Adipocyte (in vitro differentiated cells): Measurements from ENCODE around the gene RNU7-1.
A peak's percentile ranks its signal among the peaks of the same experiment; 100 is the strongest.

ENCODE experiments used
- DNase-seq: peaks from one replicate; pipeline ENCODE4 v3.0.0-alpha.2; 2015; ENCODE audit warnings: low read depth
- H3K27me3 ChIP-seq: replicated peaks from 2 replicates; pipeline ENCODE4 v1.7.0; 2013; ENCODE audit warnings: mild to moderate bottlenecking, low read length, moderate library complexity; ENCODE audit not compliant: control insufficient read depth, insufficient read depth
- H3K36me3 ChIP-seq: 2 replicates; pipeline ENCODE4 v1.7.0; 2013; ENCODE audit warnings: low read length, mild to moderate bottlenecking, moderate library complexity; ENCODE audit not compliant: control insufficient read depth, insufficient read depth, severe bottlenecking
- H3K4me1 ChIP-seq: 2 replicates; pipeline ENCODE4 v1.7.0; 2013; ENCODE audit warnings: mild to moderate bottlenecking, low read length, moderate library complexity; ENCODE audit not compliant: control insufficient read depth, insufficient read depth
- H3K4me3 ChIP-seq: 2 replicates; pipeline ENCODE4 v1.7.0; 2013; ENCODE audit warnings: mild to moderate bottlenecking, low read length, moderate library complexity
- H3K9ac ChIP-seq: 2 replicates; pipeline ENCODE4 v1.7.0; 2013; ENCODE audit warnings: mild to moderate bottlenecking, low read length, moderate library complexity
- H3K9me3 ChIP-seq: 2 replicates; pipeline ENCODE4 v1.7.0; 2013; ENCODE audit warnings: mild to moderate bottlenecking, low read length, moderate library complexity; ENCODE audit not compliant: control insufficient read depth

RNU7-1 gene

DNA sequence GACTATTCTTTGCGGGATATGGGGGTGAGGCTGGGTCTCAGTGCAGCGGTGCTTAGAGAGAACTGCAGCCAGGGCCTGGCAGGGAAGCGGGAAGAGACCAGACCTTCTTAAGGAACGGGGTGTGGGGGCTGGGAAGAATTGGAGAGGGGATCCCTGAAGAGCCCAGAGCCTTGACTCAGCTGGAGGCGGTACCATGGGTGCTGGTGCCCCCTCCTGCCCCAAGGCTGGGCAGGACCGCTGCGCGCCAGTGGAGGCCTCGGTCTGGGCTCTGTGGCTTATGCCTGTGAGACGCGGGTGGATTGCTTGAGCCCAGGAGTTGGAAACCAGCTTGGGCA is 1.3 kb upstream of the RNU7-1 start:
- Histone ChIP-seq H3K9me3 (no peaks in the 10 kb centered on the region), H3K36me3 (peaks cover 23% of the 10 kb centered on the region), H3K27me3 (no peaks in the 10 kb centered on the region), H3K4me3 (no peak overlapping the region), H3K9ac (peak overlapping the region; percentile 94), H3K4me1 (peaks cover 33% of the 10 kb centered on the region)
- DNase-seq, result no peak

DNA sequence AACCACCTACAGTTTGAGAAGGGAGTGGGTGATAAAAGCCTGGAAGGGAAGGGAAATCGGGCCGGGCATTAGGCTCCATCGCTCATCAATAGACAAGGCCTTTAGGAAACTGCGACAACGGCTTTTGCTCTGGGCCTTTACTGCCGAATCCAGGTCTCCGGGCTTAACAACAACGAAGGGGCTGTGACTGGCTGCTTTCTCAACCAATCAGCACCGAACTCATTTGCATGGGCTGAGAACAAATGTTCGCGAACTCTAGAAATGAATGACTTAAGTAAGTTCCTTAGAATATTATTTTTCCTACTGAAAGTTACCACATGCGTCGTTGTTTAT is 261 bp upstream of the RNU7-1 start:
- H3K9me3 ChIP-seq, result no peaks in the 10 kb centered on the region
- H3K36me3 ChIP-seq, result peaks cover 23% of the 10 kb centered on the region
- peak; percentile 95 for DNase-seq
- peak overlapping the region; percentile 86 for H3K4me3 ChIP-seq
- peaks cover 27% of the 10 kb centered on the region for H3K4me1 ChIP-seq
- H3K9ac ChIP-seq, result peak overlapping the region; percentile 94
- H3K27me3 ChIP-seq, result no peaks in the 10 kb centered on the region

DNA sequence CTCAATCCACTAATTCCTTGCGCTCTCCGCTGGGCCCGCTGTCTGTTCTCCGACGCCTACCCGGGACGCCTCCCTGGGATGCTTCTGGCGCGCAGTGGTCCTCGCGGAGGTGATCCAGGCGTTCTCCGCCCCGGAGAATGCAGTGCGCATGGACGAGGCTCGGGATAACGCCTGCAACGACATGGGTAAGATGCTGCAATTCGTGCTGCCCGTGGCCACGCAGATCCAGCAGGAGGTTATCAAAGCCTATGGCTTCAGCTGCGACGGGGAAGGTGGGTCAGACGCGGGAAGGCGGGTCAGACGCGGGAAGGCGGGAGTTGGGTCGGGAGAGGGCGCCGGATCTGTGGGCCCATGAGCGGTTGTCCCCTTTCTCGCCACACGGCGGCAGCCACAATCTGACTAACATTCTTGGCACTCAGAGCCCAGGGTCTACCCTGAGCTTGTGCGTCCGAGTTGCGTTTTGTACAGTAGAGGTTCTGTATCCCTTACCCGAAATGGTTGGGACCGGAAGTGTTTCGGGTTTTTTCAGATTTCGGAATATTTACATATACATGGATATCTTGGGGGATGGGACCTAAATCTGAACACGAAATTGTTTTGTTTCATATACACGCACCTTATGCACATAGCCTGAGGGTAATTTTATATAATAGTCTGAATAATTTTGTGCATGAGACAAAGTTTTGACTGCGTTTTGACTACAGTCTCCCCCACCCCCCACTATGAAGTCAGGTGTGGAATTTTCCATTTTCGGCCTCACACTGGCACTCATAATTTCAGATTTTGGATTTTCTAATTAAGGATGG is 968 bp downstream of the RNU7-1 start:
- Histone ChIP-seq H3K4me1 (peaks cover 21% of the 10 kb centered on the region), H3K27me3 (no peaks in the 10 kb centered on the region), H3K4me3 (peak overlapping the region; percentile 86), H3K9me3 (no peaks in the 10 kb centered on the region), H3K9ac (peak overlapping the region; percentile 94), H3K36me3 (peaks cover 18% of the 10 kb centered on the region)
- peak; percentile 98 for DNase-seq

DNA sequence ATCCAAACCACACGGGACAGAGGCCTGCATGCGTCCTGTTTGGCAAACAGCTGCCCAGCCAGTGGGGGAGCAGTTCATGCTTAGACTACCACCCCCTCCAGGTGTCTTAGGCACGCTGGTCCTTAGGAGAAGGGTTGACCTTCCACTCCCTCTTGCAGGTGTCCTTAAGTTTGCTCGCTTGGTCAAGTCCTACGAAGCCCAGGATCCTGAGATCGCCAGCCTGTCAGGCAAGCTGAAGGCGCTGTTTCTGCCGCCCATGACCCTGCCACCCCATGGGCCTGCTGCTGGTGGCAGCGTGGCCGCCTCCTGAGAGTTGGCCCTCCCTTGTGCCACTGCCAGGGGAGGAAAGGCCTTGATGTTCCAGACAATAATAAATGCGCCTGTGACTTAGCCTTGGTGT is 2.0 kb downstream of the RNU7-1 start:
- H3K4me3 ChIP-seq, result no peak overlapping the region
- H3K9me3 ChIP-seq, result no peaks in the 10 kb centered on the region
- H3K9ac ChIP-seq, result no peak overlapping the region
- no peaks in the 10 kb centered on the region for H3K27me3 ChIP-seq
- H3K4me1 ChIP-seq, result peaks cover 21% of the 10 kb centered on the region
- no peak for DNase-seq
- H3K36me3 ChIP-seq, result peaks cover 11% of the 10 kb centered on the region

DNA sequence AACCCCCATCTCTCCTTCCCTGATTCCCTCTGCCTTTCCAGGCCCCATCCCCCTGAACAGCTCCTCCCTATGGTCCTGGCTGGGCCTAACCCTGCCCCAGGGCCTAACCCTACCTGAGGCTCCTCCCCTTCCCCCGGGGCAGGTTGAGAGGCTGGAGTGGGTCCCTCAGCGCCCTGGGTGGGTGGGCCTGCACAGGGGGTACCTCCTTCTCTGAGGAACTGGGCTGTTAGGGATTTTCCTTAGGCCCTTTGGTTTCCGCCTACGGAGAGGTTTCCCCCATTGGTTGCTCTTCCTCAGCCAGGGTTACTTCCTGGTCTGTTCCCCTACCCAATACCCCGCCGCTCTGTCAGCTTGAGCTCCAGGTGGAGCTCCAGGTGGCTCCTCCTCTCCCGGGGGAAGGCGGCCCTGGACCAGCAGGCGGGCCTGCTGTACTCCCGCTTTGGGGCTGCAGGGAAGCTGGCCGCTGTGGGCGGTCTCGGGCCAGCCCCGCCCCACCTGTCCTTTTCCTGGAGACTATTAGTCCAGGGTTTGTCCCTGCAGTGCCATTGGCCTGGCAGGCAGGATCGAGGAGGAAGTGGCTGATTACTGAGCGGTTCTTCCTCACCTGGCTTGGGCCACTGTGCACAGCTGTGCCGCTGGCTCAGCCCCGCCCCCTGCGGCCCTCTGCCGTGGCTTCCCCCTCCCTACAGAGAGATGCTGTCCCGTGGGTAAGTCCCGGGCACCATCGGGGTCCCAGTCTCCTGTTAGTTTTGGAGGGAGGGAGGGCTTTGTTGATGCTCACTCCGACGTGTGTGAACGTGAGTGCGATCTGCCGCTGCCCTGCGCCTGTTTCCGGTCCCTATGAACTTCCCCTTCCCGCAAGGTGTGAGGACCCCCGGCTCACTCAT is 2.7 kb downstream of the RNU7-1 start:
- no peak overlapping the region for H3K9ac ChIP-seq
- H3K36me3 ChIP-seq, result peaks cover 5% of the 10 kb centered on the region
- no peak overlapping the region for H3K4me3 ChIP-seq
- H3K9me3 ChIP-seq, result no peaks in the 10 kb centered on the region
- peaks cover 21% of the 10 kb centered on the region for H3K4me1 ChIP-seq
- no peak for DNase-seq
- no peaks in the 10 kb centered on the region for H3K27me3 ChIP-seq

DNA sequence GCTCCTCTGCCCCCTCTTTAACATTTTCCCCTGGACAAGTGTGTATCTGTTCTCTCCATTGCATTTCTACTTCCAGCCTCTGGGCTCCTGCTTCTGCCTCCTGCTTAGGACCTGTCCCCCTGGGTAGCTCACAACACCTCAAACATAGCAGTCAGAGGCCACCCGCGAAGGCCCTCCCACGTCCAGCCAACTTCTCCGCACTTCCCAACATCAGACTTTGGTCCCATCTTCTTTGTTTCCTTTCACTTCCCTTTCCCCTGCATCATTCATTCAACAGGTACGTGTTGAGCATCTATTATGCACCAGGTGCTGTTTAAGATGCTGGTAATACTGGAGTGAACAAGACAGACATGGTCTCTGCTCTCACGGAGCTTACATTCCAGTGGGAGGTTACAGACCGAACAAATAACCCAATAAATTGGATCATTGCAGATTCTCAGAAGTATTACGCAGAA is 3.3 kb downstream of the RNU7-1 start:
- Histone ChIP-seq H3K4me1 (peaks cover 21% of the 10 kb centered on the region), H3K4me3 (no peak overlapping the region), H3K9me3 (no peaks in the 10 kb centered on the region), H3K27me3 (no peaks in the 10 kb centered on the region), H3K9ac (no peak overlapping the region), H3K36me3 (no peaks in the 10 kb centered on the region)
- no peak for DNase-seq

DNA sequence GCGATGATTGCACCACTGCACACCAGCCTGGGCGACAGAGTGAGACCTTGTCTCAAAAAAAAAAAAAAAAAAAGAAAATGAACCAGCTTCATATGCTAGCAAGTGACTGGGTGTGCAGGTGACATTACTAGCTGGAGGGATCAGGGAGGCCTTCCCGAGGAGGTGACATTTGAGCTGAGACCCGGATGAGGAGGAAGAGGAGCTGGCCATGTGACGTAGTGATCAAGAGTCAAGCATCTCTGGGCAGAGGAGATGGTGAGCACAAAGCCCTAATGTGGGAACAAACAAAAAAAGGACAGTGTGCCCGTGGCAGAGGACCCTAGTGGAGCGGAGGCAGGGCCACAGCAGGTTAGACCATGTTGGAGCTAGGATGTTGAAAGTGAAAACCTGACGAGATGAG is 4.0 kb downstream of the RNU7-1 start:
- peaks cover under 1% of the 10 kb centered on the region for H3K27me3 ChIP-seq
- H3K4me1 ChIP-seq, result peaks cover 20% of the 10 kb centered on the region
- DNase-seq, result no peak
- H3K36me3 ChIP-seq, result no peaks in the 10 kb centered on the region
- H3K4me3 ChIP-seq, result no peak overlapping the region
- H3K9me3 ChIP-seq, result no peaks in the 10 kb centered on the region
- H3K9ac ChIP-seq, result no peak overlapping the region

DNA sequence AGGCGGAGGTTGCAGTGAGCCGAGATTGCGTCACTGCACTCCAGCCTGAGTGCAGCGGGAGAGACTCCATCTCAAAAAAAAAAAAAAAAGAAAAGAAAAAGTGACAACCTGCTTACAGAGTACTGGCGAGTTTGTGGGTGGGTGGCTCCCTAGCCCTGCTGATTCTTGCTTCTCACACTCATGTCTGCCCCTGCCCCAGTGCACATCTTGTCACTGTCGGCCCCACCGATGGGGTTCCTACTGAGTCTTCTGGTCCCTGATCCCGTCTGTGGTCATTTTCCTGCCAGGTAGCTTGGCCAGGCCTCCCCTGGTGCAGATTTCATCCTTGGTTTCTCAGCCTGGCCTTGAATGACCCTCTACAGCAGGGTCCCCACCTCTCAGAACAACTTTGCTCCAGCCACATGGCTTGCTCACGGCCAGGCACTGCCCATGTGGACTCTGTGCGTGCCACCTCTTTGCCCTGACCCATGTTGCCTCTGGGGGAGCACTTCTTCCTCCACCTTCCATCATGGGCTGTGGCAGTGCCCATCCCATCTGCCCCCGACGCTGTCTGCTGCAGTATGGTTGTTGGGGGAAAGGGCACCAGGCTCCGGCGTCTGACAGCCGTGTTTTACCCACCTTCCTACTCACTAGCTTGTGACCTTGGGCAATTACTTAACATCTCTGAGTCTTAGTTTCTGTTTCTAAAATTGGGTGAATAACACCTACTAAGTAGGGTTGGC is 5.4 kb downstream of the RNU7-1 start:
- Histone ChIP-seq H3K27me3 (peaks cover 5% of the 10 kb centered on the region), H3K36me3 (no peaks in the 10 kb centered on the region), H3K9ac (no peak overlapping the region), H3K4me3 (no peak overlapping the region), H3K4me1 (peaks cover 12% of the 10 kb centered on the region), H3K9me3 (no peaks in the 10 kb centered on the region)
- DNase-seq, result no peak

DNA sequence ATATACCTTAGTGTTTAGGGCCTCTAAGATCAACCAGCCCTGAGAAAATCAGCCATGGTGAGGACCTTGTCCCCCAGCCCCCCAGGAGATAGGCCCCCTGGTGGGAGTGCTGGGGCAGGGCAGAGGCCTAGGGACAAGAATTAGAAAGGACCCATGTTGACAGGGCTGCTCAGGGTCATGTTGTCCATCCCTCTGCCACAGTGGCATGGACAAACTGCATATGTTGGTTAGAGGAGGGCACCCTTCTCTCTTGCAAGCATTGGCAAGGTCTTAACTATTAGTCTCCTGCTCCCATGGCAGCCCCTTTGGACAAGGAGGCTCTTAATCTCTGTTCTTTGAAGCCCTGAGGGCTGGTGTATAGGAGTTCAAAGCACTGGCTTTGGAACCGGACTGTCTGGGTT is 6.8 kb downstream of the RNU7-1 start:
- Histone ChIP-seq H3K36me3 (no peaks in the 10 kb centered on the region), H3K9ac (no peak overlapping the region), H3K4me3 (no peak overlapping the region), H3K27me3 (peaks cover 10% of the 10 kb centered on the region), H3K4me1 (peaks cover under 1% of the 10 kb centered on the region), H3K9me3 (no peaks in the 10 kb centered on the region)
- no peak for DNase-seq

DNA sequence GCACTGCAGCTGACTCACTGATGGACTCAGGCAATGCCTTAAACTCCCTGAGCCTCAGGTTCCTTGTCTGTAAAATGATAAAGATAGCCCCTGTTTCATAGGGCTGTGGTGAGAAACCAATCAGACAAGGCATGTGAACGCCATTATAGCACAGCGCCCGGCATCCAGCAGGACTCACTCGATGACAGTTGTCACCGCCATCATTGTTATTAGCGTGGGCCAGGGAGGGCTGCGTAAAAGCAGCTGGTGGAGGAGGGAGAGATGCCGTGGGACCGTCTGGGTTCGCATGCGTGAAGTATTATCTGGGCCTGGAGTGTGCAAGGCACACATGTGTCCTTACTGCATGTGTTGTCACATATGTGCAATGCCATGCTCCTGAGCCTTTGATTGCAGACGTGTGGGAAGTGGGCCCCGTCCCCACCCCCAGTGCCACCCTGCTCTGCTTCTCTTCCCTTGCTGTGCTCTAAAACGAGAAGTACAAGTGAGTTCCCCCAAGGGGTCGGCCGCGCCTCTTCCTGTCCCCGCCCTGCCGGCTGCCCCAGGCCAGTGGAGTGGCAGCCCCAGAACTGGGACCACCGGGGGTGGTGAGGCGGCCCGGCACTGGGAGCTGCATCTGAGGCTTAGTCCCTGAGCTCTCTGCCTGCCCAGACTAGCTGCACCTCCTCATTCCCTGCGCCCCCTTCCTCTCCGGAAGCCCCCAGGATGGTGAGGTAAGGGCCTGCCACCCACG is 7.4 kb downstream of the RNU7-1 start, which contains the start of gene PTPN6:
Gene PTPN6, plus strand, starts transcription at position 546 of the 730 bp plus-strand sequence. Its CDS starts 157 bp downstream, at position 703.
- DNase-seq, result no peak
- H3K36me3 ChIP-seq, result no peaks in the 10 kb centered on the region
- H3K27me3 ChIP-seq, result peaks cover 10% of the 10 kb centered on the region
- no peak within 1 kb of the TSS for H3K9ac ChIP-seq
- no peaks in the 10 kb centered on the region for H3K9me3 ChIP-seq
- no peak within 1 kb of the TSS for H3K4me3 ChIP-seq
- H3K4me1 ChIP-seq, result no peaks in the 10 kb centered on the region
